Measurements from ENCODE around the gene CFH. TPM values are rescaled to one million over a fixed set of nuclear protein-coding genes. Genes with fewer than 3 reads are reported as not detected.
"Not testable (repeated sequence)": the region's sequence is repeated elsewhere in the genome, so short reads cannot be mapped to it uniquely, and the experiment has no call there.

The CFH gene
- polyA plus RNA-seq, 1 donor: 102 TPM

DNA sequence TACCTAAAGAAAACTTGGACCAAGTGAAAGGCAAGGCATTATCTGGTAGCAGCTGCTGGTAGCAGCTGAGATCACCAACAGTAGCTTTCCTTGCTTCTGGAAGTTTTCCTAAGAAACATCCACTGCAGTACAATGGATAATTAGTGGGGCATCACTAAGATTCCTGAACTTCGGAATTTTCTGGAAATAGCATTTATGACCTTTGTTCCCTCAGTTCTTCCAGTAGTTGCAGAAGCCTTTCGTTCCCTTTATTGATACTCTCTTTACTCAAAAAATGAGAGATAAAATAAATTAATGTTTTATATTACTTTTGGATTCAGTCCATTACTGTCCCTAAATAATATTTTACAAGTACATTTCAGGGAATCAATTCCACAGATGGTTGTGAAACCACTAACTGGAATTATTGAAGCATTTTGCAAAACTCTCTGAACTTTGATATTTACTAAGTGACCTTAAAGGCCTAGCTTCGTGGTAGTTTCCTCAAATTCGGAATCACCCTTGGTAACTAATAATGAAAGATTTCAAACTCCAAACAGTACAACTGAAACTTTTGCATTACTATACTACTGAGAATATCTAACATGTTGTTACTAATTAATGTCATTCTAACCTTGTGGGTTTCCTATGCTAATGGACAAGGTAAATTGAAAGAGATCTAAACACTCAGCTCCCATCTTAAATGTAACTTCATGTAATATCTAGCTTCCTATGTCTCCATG lies 113.3 kb downstream of the CFH start:
- DNase-seq (ENCODE audit: low read depth): not testable (repeated sequence)

DNA sequence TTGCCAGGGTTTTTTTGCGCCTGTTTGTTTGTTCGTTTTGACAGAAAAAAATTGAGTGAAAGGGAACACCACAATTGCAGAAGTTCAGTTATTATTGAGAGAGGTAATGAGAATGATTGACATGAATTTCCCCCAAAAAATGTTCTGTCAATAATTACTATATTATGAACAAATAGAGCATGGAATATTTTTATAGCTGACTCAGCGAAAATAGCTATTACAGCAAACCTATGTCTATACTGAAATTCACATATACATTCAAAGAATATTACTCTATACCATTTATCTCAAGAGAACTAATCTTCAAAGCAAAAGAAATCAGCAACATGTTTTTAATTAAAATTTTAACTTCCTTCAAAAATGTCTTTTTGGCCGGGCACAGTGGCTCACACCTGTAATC lies 118.0 kb downstream of the CFH start:
- DNase-seq (ENCODE audit: low read depth): not testable (repeated sequence)

DNA sequence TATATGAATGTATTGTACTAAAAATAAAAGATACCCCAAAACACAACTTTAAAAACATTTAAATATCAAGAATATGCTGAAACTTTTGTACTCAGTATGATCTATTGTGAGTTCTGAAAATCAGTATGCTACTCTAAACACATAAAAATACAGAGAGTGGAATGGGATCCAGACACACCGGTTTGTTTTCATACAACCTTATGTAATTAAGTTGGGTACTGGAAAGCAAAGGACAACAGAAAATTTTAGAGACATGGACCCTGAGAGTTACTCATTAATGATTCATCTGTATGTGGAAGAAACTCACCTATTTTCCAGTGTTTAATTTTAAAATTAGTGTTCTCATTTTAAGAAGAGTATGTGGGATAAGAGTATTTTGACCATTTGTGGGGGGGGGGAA lies 121.9 kb downstream of the CFH start:
- no peak for DNase-seq (ENCODE audit: low read depth)

DNA sequence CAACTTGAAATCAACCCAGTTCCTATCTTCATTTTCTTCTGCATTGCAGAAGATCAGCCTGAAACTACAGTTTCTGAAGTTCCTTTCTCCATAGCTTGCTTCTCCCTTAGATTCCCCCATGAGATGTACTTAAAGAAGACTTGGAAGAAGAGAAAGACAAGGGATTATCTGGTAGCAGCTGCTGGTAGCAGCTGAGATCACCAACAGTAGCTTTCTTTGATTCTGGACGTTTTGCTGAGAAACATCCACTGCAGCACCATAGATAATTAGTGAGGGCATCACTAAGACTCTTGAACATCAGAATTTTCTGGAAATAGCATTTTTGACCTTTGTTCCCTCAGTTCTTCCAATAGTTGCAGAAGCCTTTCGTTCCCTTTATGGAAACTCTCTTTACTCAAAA lies 122.3 kb downstream of the CFH start:
- peak; percentile 5 for DNase-seq (ENCODE audit: low read depth)

DNA sequence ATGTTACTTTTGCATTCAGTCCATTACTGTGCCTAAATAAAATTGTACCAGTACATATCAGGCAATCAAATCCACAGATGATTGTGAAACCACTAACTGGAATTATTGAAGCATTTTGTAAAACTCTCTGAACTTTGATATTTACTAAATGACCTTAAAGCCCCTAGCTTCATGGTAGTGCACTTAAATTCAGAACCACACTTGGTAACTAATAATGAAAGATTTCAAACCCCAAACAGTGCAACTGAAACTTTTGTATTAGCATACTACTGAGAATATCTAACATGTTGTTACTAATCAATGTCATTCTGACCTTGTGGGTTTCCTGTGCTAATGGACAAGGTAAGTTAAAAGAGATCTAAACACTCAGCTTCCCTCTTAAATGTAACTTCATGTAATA lies 122.8 kb downstream of the CFH start, which contains the start of gene CFHR3:
Gene CFHR3 (plus strand): TSS at position 238 of the 400 bp plus-strand sequence. CDS start 47 bp downstream, at position 285.
- no peak for DNase-seq (ENCODE audit: low read depth)

DNA sequence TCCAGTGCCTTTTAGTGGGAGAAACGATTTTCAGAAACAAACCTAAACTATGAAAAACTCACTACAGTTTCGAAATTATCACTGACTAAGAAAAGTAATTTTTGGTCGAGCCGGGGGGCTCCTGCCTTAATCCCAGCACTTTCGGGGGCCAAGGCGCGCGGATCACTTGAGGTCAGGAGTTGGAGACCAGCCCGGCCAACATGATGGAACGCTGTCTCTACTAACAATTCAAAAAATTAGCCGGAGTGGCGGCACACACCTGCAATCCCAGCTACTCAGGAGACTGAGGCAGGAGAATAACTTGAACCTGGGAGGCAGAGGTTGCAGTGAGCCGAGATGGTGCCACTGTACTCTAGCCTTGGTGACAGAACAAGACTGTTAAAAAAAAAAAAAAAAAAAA lies 125.8 kb downstream of the CFH start:
- no peak for DNase-seq (ENCODE audit: low read depth)

DNA sequence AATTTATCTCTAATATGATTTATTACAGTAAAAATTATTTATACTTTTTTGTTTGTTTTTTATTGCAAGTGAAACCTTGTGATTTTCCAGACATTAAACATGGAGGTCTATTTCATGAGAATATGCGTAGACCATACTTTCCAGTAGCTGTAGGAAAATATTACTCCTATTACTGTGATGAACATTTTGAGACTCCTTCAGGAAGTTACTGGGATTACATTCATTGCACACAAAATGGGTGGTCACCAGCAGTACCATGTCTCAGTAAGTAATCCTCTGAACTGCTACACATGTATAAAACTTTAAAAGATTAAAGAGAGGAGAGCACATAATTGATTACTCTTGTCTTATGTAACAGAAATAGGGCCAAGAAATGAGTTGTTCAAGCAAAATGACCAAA lies 127.2 kb downstream of the CFH start:
- no peak for DNase-seq (ENCODE audit: low read depth)

DNA sequence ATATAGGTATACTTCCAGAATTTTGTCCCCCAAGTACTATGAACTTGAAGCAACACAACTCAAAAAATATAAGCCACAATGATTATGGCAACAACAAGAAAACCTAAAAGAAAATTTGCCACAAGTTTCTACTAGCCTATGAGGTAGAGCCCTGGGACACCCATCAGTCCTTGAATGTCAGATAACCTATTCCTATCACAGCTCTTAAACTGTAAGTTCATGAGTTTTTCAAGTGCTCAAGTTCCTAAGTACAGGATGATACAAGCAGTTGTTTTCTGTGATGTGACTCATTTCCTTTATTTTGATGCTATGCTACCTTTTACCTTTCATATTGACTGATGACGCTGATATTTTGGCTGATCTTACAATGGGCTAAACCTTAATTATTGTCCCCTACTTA lies 139.4 kb downstream of the CFH start:
- DNase-seq (ENCODE audit: low read depth): not testable (repeated sequence)

DNA sequence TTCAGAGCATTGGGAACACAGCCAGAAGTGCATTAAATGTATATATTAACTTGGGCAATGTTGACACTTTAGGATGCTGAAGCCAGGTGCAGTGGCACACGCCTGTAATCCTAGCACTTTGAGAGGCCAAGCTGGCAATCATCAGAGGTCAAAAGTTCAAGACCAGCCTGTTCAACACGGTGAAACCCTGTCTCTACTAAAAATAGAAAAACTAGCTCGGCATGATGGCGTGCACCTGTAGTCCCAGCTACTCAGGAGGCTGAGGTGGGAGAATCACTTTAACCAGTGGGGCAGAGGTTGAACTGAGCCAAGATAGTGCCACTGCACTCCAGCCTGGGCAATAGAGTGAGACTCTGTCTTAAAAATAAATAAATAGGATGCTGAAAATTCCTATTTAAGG lies 142.3 kb downstream of the CFH start:
- not testable (repeated sequence) for DNase-seq (ENCODE audit: low read depth)

Other genes with a start within 250 kb of the CFH start
- gene KCNT2, start 43.6 kb upstream of the CFH start, polyA plus RNA-seq (ENCODE audit: insufficient read length): 6.4 TPM
- 2.5 TPM for gene CFHR3, start 122.8 kb downstream of the CFH start, polyA plus RNA-seq (ENCODE audit: insufficient read length)
- not detected for gene CFHR1, start 167.7 kb downstream of the CFH start, polyA plus RNA-seq (ENCODE audit: insufficient read length)
- gene CFHR4, start 236.0 kb downstream of the CFH start, polyA plus RNA-seq (ENCODE audit: insufficient read length): not detected